ENCODE results near the gene FAF1.

Gene FAF1

GRCh38 chr1:50929376-50929958 lies 30.6 kb downstream of the FAF1 start:
- no peak for TF ChIP-seq EZH2phosphoT487 (IDR thresholded peaks at IDR 0.05; ENCODE audit: low read depth)
- TF ChIP-seq, protein P1, sequence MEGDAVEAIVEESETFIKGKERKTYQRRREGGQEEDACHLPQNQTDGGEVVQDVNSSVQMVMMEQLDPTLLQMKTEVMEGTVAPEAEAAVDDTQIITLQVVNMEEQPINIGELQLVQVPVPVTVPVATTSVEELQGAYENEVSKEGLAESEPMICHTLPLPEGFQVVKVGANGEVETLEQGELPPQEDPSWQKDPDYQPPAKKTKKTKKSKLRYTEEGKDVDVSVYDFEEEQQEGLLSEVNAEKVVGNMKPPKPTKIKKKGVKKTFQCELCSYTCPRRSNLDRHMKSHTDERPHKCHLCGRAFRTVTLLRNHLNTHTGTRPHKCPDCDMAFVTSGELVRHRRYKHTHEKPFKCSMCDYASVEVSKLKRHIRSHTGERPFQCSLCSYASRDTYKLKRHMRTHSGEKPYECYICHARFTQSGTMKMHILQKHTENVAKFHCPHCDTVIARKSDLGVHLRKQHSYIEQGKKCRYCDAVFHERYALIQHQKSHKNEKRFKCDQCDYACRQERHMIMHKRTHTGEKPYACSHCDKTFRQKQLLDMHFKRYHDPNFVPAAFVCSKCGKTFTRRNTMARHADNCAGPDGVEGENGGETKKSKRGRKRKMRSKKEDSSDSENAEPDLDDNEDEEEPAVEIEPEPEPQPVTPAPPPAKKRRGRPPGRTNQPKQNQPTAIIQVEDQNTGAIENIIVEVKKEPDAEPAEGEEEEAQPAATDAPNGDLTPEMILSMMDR (IDR thresholded peaks at IDR 0.05; ENCODE audit: low read depth, low read length): peak; percentile 57
- Histone ChIP-seq H3K27ac (ENCODE audit: low read length) (no peak overlapping the region), H3K4me2 (ENCODE audit: low read length) (no peak overlapping the region), H2AFZ (ENCODE audit: low read depth, low read length) (no peak overlapping the region), H3K79me2 (ENCODE audit: low read length) (no peaks in the 10 kb centered on the region), H3K9ac (ENCODE audit: low read length) (no peak overlapping the region), H3K27me3 (ENCODE audit: low read depth, low read length) (no peaks in the 10 kb centered on the region), H3K4me3 (ENCODE audit: low read length) (no peak overlapping the region), H3K4me1 (ENCODE audit: low read length) (peaks cover 17% of the 10 kb centered on the region), H3K9me3 (ENCODE audit: insufficient read depth, low read length) (no peaks in the 10 kb centered on the region), H4K20me1 (ENCODE audit: insufficient read depth, low read length) (no peaks in the 10 kb centered on the region), H3K36me3 (replicated peaks; ENCODE audit: low read depth, low read length) (no peaks in the 10 kb centered on the region)

DNA sequence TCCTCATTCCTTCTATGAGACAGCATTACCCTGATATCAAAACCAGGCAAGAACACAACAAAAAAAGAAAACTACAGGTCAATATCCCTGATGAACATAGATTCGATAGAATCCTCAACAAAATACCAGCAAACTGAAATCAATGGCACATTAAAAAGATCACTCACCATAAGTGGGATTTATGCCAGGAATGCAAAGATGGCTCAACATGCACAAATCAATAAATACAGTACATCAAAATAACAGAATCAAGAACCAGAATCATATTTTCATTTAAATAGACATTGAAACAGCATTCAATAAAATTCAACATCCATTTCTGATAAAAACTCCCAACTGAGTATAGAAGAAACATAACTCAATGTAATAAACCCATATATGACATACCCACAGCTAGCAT lies 36.5 kb downstream of the FAF1 start:
- Histone ChIP-seq H3K36me3 (replicated peaks; ENCODE audit: low read depth, low read length) (no peaks in the 10 kb centered on the region), H3K4me3 (ENCODE audit: low read length) (no peak overlapping the region), H4K20me1 (ENCODE audit: insufficient read depth, low read length) (peaks cover 4% of the 10 kb centered on the region; the same call in 1 of the 2 replicates), H2AFZ (ENCODE audit: low read depth, low read length) (no peak overlapping the region), H3K79me2 (ENCODE audit: low read length) (peaks cover 17% of the 10 kb centered on the region), H3K9me3 (ENCODE audit: insufficient read depth, low read length) (no peaks in the 10 kb centered on the region), H3K4me1 (ENCODE audit: low read length) (no peaks in the 10 kb centered on the region), H3K27me3 (ENCODE audit: low read depth, low read length) (no peaks in the 10 kb centered on the region), H3K4me2 (ENCODE audit: low read length) (no peak overlapping the region), H3K27ac (ENCODE audit: low read length) (no peak overlapping the region), H3K9ac (ENCODE audit: low read length) (no peak overlapping the region)
- TF ChIP-seq, protein P1 (IDR thresholded peaks at IDR 0.05; ENCODE audit: low read depth, low read length): no peak
- no peak for TF ChIP-seq EZH2phosphoT487 (IDR thresholded peaks at IDR 0.05; ENCODE audit: low read depth)

DNA sequence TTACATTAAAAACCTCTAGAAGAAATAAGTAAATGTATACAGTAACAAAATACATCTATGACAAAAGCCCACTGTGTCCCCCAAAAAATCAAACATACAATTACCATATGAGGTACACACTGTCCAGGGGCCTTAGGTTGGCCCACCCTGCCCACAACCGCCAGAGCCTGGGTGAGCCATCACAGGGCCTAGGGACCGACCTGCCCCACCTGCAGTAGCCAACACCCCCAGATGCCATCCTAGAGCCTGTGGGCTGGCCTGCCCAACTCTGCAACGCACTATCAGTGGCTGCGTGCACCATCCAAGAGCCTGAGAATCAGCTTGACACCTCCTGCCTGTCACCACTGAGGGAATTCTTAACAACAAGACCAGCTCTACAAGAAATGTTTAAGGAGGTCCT lies 39.0 kb downstream of the FAF1 start:
- peaks cover 9% of the 10 kb centered on the region; the same call in 1 of the 2 replicates for H4K20me1 ChIP-seq (ENCODE audit: insufficient read depth, low read length)
- H3K27ac ChIP-seq (ENCODE audit: low read length): no peak overlapping the region
- TF ChIP-seq, protein P1 (IDR thresholded peaks at IDR 0.05; ENCODE audit: low read depth, low read length): no peak
- H3K36me3 ChIP-seq (replicated peaks; ENCODE audit: low read depth, low read length): no peaks in the 10 kb centered on the region
- no peak overlapping the region for H3K4me3 ChIP-seq (ENCODE audit: low read length)
- peaks cover 25% of the 10 kb centered on the region for H3K79me2 ChIP-seq (ENCODE audit: low read length)
- no peak overlapping the region for H2AFZ ChIP-seq (ENCODE audit: low read depth, low read length)
- peaks cover 18% of the 10 kb centered on the region for H3K4me1 ChIP-seq (ENCODE audit: low read length)
- no peak overlapping the region for H3K9ac ChIP-seq (ENCODE audit: low read length)
- no peak overlapping the region for H3K4me2 ChIP-seq (ENCODE audit: low read length)
- no peaks in the 10 kb centered on the region for H3K27me3 ChIP-seq (ENCODE audit: low read depth, low read length)
- H3K9me3 ChIP-seq (ENCODE audit: insufficient read depth, low read length): no peaks in the 10 kb centered on the region

DNA sequence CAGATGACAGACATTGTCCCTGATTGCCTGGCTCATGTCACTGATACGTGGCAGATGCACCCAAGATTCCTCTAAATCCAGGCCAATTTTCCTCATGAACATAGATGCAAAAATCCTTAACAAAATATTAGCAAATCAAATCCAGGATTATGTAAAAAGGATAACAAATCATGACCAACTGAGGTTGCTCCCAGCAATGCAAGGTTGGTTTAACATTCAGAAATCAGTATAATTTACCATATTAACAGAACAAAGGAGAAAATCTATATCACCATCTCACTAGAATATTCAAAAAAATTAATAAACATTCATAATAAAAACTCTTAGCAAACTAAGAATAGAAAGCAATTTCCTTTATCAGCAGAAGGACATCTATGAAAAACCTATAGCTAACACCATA lies 39.7 kb downstream of the FAF1 start:
- no peak overlapping the region for H2AFZ ChIP-seq (ENCODE audit: low read depth, low read length)
- H4K20me1 ChIP-seq (ENCODE audit: insufficient read depth, low read length): peaks cover 9% of the 10 kb centered on the region; the same call in 1 of the 2 replicates
- H3K4me1 ChIP-seq (ENCODE audit: low read length): peaks cover 18% of the 10 kb centered on the region
- H3K9me3 ChIP-seq (ENCODE audit: insufficient read depth, low read length): no peaks in the 10 kb centered on the region
- H3K27me3 ChIP-seq (ENCODE audit: low read depth, low read length): no peaks in the 10 kb centered on the region
- no peak for TF ChIP-seq EZH2phosphoT487 (IDR thresholded peaks at IDR 0.05; ENCODE audit: low read depth)
- TF ChIP-seq, protein P1 (IDR thresholded peaks at IDR 0.05; ENCODE audit: low read depth, low read length): no peak
- no peaks in the 10 kb centered on the region for H3K36me3 ChIP-seq (replicated peaks; ENCODE audit: low read depth, low read length)
- no peak overlapping the region for H3K27ac ChIP-seq (ENCODE audit: low read length)
- H3K4me2 ChIP-seq (ENCODE audit: low read length): no peak overlapping the region
- H3K79me2 ChIP-seq (ENCODE audit: low read length): peaks cover 29% of the 10 kb centered on the region
- H3K4me3 ChIP-seq (ENCODE audit: low read length): no peak overlapping the region
- H3K9ac ChIP-seq (ENCODE audit: low read length): no peak overlapping the region

All from OCI-LY3 (cell line).